Activated naive CD4-positive, alpha-beta T cell treated with anti-CD3 and anti-CD28 coated beads, Interleukin-2, amount 50 U/mL, for 72 hours (primary cell): Measurements from ENCODE around the gene CTNNBIP1. TPM values are rescaled to one million over a fixed set of nuclear protein-coding genes. Genes with fewer than 3 reads are reported as not detected.
"Not testable (repeated sequence)": the region's sequence is repeated elsewhere in the genome, so short reads cannot be mapped to it uniquely, and the experiment has no call there.

ENCODE experiments used
- ATAC-seq, 2 donors: fragments of 150-1000 bp; cut with Tn5 transposase; 2 replicates each; pipeline ENCODE4 v1.10.0; 2021; ENCODE audit warnings: mild to moderate bottlenecking in 2 of 2, moderate library complexity in 2 of 2
- DNase-seq, 2 donors: peaks; one replicate each; pipeline ENCODE4 v3.0.0; 2021 to 2022; ENCODE audit warnings: low spot score in 2 of 2
- H3K27ac Mint-ChIP-seq, 2 donors: one replicate each; pipeline ENCODE4 v1.8.0; 2022; ENCODE audit warnings: mild to moderate bottlenecking in 2 of 2, mixed read lengths in 2 of 2
- H3K36me3 Mint-ChIP-seq, 2 donors: one replicate each; pipeline ENCODE4 v1.8.0; 2022; ENCODE audit warnings: mixed read lengths in 2 of 2
- H3K9me3 Mint-ChIP-seq, 2 donors: one replicate each; pipeline ENCODE4 v1.8.0; 2022; ENCODE audit warnings: mixed read lengths in 2 of 2
- total RNA-seq, 2 donors: library from RNA; stranded (reverse); gene quantifications; one replicate each; pipeline ENCODE4 v1.2.3, GENCODE V29; 2022

Gene CTNNBIP1
- total RNA-seq, result 10 to 100 TPM; 14.5 to 14.6 TPM

DNA sequence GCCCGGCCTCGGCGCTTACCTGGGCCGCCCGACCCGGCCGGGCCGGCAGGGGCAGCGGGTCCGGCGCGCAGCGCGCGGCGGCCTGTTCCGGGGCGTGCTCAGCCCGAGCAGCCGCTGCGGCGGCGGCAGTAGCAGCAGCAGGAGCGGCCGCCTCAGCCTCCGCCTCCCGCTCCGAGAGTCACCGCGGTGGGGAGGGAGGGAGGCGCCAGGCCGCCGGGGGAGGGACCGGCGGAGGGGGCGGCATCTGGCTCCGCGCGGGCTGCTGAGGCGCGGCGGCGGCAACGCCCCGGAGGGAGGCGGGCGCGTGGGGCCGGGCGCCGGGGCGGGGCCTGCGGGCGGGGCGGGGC lies at the start of gene CTNNBIP1:
CTNNBIP1 (minus strand) TSS at position 194 of the 347 bp plus-strand sequence. CDS start 38,205 bp downstream, outside the sequence.
- Mint-ChIP-seq H3K9me3 (no peaks in the 10 kb centered on the region), H3K27ac (peak within 1 kb of the TSS; percentile 95 to 99), H3K36me3 (peaks cover 6 to 12% of the 10 kb centered on the region in 2 donors)
- peak; percentile 80 to 82 for ATAC-seq
- no peak for DNase-seq

DNA sequence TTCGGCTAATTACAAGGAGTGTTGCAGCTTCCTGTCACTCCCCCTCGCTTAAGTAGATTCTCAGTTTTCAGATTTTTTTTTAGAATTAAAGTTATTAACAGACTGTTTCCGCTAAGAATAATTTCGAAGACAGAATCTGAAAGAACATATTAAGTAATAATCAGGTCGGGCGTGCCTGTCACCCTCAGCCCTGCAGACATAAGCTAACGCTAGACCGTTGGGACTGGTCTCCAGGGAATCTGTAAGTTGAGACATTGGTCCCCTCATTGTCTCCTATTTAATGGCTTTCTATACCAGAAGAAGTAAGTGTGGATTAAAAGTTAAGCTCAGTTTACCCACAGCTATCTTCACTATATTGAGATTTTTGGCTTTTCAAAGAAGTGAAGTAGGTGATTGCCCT lies 47.7 kb upstream of the CTNNBIP1 start:
- Mint-ChIP-seq H3K36me3 (no peaks in the 10 kb centered on the region), H3K27ac (no peak overlapping the region), H3K9me3 (no peaks in the 10 kb centered on the region)
- DNase-seq (no peak), ATAC-seq (no peak)

DNA sequence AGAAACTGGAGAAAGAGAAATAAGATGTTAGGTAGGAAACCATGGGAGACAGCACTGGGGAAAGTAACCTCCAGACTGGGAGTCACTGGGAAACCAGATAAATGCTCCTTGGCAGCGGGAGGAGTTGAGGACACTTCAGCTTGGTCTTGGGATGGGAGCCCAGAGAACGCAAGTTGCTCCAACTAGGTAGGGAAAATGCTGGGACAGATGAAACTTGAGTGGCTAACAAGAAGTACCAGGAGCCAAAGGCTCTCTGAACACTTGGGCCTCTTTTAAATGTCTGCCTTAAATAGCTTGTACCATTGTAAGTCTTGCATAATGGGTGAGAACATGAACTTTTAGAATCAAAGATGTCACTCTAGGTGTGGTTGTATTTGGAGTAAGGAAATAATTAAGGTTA lies 36.2 kb upstream of the CTNNBIP1 start:
- Mint-ChIP-seq H3K27ac (no peak overlapping the region), H3K36me3 (peaks cover 13 to 14% of the 10 kb centered on the region in 2 donors), H3K9me3 (no peaks in the 10 kb centered on the region)
- DNase-seq (no peak), ATAC-seq (no peak)

GRCh38 chr1:9942939-9943788 lies 33.1 kb upstream of the CTNNBIP1 start, which contains the start of the genes LZIC and NMNAT1:
LZIC (minus strand) TSS chr1:9943391; CDS start chr1:9936619, 6,772 bp downstream.
NMNAT1 (plus strand) TSS chr1:9943475; CDS start chr1:9972074, 28,599 bp downstream.
- peak within 1 kb of the TSS; percentile 96 to 99 for H3K27ac Mint-ChIP-seq
- H3K36me3 Mint-ChIP-seq, result peaks cover 13 to 14% of the 10 kb centered on the region in 2 donors
- H3K9me3 Mint-ChIP-seq, result no peaks in the 10 kb centered on the region
- DNase-seq, result peak; percentile 93 to 97
- ATAC-seq, result peak; percentile 98 to 99

GRCh38 chr1:9942399-9942938 lies 32.4 kb upstream of the CTNNBIP1 start:
- no peaks in the 10 kb centered on the region for H3K9me3 Mint-ChIP-seq
- H3K27ac Mint-ChIP-seq, result peak overlapping the region; percentile 77 to 96
- DNase-seq, result peak in 1 of 2 donors; percentile 6
- peak; percentile 30 to 48 for ATAC-seq
- peaks cover 13 to 14% of the 10 kb centered on the region in 2 donors for H3K36me3 Mint-ChIP-seq

- Mint-ChIP-seq H3K27ac (no peak overlapping the region), H3K36me3 (no peaks in the 10 kb centered on the region), H3K9me3 (no peaks in the 10 kb centered on the region)
- DNase-seq (no peak), ATAC-seq (no peak)
Observed at GRCh38 chr1:9929431-9930385, 19.6 kb upstream of the CTNNBIP1 start.

DNA sequence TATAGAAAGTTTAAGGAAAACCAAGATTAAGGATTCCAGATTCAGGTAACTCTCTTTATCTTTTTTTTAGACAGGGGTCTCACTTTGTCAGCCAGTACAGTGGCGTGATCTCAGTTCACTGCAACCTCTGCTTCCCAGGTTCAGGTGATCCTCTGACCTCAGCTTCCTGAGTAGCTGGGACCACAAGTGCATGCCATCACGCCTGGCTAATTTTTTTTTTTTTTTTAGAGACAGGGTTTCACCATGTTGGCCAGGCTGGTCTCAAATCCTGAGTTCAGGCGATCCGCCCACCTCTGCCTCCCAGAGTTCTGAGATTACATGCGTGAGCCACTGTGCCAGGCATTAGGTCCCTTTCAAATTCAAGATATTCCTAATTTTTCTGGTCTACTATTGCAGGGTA lies 17.2 kb upstream of the CTNNBIP1 start:
- Mint-ChIP-seq H3K36me3 (no peaks in the 10 kb centered on the region), H3K27ac (no peak overlapping the region), H3K9me3 (no peaks in the 10 kb centered on the region)
- DNase-seq, result no peak
- ATAC-seq, result no peak

- ATAC-seq (no peak), DNase-seq (no peak)
- Mint-ChIP-seq H3K27ac (no peak overlapping the region), H3K36me3 (no peaks in the 10 kb centered on the region), H3K9me3 (no peaks in the 10 kb centered on the region)
Observed at GRCh38 chr1:9922342-9922741, 12.3 kb upstream of the CTNNBIP1 start.

- H3K36me3 Mint-ChIP-seq, result no peaks in the 10 kb centered on the region
- H3K9me3 Mint-ChIP-seq, result no peaks in the 10 kb centered on the region
- no peak for DNase-seq
- H3K27ac Mint-ChIP-seq, result no peak overlapping the region
- no peak for ATAC-seq
Observed at GRCh38 chr1:9920606-9921005, 10.5 kb upstream of the CTNNBIP1 start.

DNA sequence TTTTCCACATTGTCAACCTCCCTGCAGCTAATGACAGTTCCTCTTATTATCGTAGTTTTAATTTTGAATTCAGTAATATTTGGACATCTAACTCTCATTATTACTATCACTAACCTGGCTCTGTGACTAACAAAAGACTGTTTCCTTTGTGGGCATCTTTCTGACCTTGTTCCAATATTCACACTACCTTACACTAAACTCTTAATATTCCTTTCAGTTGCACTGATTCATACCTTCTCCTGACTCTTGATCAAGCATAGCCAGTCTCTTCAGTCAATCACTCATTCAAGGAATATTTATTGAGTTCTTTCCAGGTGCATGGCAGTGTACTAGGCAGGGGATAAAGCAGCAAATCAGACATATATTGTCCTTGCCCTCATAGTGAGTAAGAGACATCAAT lies 7.8 kb upstream of the CTNNBIP1 start:
- DNase-seq (no peak), ATAC-seq (peak; percentile 57 to 84)
- Mint-ChIP-seq H3K27ac (peak overlapping the region in 1 of 2 donors; percentile 2), H3K36me3 (no peaks in the 10 kb centered on the region), H3K9me3 (no peaks in the 10 kb centered on the region)

GRCh38 chr1:9917495-9917894 lies 7.4 kb upstream of the CTNNBIP1 start:
- H3K36me3 Mint-ChIP-seq, ATAC-seq, DNase-seq, H3K27ac Mint-ChIP-seq, H3K9me3 Mint-ChIP-seq: not testable (repeated sequence)

DNA sequence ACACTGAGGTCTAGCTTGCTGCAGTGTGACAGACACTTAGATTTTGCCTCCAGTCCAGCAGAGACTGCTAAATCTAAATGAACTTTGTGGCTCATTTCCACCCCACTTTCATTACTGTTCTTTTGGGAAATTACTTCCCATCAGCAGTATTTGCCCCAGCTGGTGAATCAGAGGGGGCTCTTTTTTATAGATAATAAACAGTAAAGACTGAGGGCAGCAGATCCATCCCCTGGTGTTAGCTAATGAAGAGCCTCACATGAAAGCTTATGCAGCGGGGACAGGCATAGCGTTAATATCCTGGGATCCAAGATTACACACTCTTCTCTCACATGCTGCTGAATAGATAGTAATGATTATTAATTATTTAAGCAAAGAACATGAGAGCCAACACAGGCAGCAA lies 6.4 kb upstream of the CTNNBIP1 start:
- DNase-seq, result no peak
- no peaks in the 10 kb centered on the region for H3K36me3 Mint-ChIP-seq

DNA sequence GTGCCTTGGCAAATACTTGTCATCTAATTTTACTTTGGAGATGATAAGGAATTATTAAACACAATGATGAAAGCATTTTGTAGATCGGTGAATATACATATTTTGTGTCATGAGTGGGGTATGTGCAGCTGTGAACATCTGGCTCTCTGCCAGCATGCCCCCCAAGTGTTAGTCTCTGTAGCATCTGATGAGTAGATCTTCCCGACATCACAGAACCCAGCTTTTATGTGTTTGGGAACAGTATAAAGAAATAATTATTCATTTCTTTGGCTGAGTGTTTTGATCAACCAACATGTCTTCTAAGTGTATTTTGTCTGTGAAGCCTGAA lies 4.5 kb upstream of the CTNNBIP1 start:
- ATAC-seq, result no peak
- H3K27ac Mint-ChIP-seq, result peak overlapping the region in 1 of 2 donors; percentile 13
- no peaks in the 10 kb centered on the region for H3K9me3 Mint-ChIP-seq
- DNase-seq, result no peak
- peaks cover 1% of the 10 kb centered on the region in 2 donors for H3K36me3 Mint-ChIP-seq

More for the DNA sequence above, 6.4 kb upstream of the CTNNBIP1 start:
- ATAC-seq, result no peak
- H3K9me3 Mint-ChIP-seq, result no peaks in the 10 kb centered on the region
- no peak overlapping the region for H3K27ac Mint-ChIP-seq

GRCh38 chr1:9912264-9912936 lies 2.3 kb upstream of the CTNNBIP1 start:
- H3K9me3 Mint-ChIP-seq, result no peaks in the 10 kb centered on the region
- DNase-seq, result no peak
- ATAC-seq, result no peak
- peaks cover 6 to 12% of the 10 kb centered on the region in 2 donors for H3K36me3 Mint-ChIP-seq
- H3K27ac Mint-ChIP-seq, result no peak overlapping the region

DNA sequence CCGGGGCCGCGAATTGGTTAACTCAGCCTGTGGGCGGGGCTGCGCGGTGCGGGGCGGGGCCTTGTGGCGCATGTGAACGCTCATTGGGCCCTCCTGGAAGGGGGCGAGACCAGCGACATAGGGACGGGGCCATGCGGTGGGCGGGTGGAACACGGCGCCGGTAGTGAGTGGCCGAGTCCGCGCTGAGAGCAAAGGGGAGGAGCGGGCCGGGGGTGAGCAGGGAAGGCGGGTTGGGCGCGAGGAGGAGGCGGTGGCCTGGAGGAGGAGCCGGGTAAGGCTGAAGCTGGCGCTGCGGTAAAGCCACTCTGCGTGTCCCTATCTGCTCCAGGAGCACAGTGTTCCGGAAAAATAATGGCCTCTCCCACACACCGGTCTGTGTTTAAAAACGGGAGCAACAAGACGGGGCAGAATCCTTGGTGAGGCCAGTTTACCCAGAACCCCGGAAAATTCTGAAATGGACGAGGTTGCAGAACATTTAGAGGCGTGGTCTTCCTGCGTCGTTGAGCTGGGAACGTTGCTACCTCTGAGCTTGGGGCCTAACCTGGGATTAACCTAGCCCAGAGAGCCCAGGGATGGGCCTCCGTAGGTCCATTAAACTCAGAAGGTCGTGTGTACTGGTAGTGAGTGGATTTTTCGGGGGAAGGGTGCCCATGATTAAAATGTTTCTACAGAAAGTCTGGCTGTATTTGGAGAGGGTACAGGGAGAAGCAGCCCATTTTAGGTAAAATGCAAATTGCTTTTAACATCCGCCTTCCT lies 532 bp upstream of the CTNNBIP1 start:
- no peaks in the 10 kb centered on the region for H3K9me3 Mint-ChIP-seq
- DNase-seq, result peak; percentile 100
- ATAC-seq, result peak; percentile 95 to 96

More for the DNA sequence above, 532 bp upstream of the CTNNBIP1 start:
- Mint-ChIP-seq H3K27ac (peak overlapping the region; percentile 80 to 96), H3K36me3 (peaks cover 6 to 12% of the 10 kb centered on the region in 2 donors)
